CD4-positive, alpha-beta T cell treated with Interferon alpha-2 for 1 hour (primary cell): Measurements from ENCODE around the gene ADAM22.
"Not testable (repeated sequence)": the region's sequence is repeated elsewhere in the genome, so short reads cannot be mapped to it uniquely, and the experiment has no call there.

Experiments
- DNase-seq, 2 donors: peaks; one replicate each; pipeline ENCODE4 v3.0.0-alpha.2; 2020 to 2022

The ADAM22 gene

DNA sequence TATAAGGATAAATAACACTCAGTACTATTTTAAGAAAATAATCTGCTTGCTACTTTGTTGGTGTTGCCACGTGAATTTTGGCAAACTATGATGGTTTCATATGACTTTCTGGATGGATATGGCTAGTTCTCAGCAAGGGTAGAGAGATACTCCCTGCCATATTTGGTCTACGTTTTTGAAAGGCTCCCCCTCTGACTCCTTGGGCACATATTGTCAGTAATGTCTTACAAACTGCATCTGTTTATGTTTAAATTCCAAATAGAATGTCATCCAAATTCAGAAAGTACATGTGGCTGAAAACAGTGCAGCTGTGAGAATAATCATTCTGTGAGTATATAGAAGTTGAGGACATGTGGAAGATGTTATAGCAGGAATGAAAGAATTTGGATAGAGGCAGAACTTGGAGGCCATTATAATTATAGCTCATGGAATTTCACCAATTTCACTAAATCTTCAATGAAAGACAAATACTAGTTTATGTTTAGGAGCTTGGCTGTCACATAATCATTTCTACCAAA, 178.0 kb downstream of the ADAM22 start:
- DNase-seq = no peak

DNA sequence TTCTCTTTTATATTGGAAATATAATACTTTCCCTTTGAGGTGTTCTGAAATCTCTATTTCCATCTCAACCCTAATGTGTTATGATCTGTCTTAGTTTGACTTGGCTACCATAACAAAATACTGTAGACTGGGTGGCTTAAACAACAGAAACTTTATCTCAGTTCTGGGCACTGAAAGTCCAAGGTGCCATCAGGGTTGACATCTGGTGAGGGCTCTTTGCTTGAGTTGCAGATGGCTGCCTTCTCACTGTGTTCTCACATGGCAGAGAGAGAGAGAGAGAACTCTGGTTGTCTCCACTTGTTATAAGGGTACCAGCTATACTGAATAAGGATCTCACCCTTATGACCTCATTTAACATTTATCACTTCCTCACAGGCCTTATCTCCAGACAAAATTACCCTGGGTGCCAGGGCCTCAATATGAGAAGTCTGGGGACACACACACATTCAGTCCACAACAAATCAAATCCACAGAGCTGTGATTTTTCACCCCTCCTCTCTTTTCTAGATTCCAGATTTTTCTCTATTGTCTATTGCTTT, 181.3 kb downstream of the ADAM22 start:
- no peak for DNase-seq

DNA sequence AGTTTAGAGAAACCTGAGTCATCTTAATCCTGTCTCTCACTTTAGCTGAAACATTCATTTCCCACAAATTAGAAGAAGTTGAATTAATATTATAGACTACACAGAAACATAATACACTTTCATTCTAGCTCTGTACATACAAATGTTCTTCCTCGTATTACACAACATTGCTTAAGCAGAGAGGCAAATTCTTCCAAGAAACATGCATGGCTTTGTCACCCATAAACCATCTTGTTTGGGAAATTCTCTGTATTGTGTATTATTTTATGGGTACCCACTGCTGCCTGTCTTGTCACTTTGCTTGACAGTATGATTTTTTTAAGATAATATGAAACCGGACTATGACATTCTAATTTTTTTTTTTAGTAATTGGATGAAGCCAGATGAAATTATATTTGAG, 181.8 kb downstream of the ADAM22 start:
- DNase-seq = no peak

- no peak for DNase-seq
Observed at GRCh38 chr7:88116235-88116795, 182.3 kb downstream of the ADAM22 start.

DNA sequence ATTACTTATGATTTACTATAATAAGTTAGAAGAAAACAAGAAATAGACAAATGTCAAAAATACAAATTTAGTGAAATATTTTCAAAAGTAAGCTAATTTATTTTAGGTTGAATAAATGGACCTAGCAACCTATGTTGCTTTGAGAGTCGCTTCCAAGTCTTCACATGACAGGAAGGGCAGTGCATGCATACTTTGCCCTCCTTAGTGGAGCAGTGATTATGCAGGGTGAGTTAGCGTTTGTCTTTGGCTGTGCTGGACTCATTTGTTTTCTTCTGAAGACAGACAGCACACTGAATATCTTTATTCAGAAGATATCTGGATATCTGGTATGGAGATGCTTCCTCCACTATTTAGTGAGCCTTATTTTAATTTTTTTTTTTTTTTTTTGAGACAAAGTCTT, 183.3 kb downstream of the ADAM22 start:
- no peak for DNase-seq

- no peak for DNase-seq
Observed at GRCh38 chr7:88121335-88121734, 187.3 kb downstream of the ADAM22 start.

GRCh38 chr7:88127637-88128290, 193.7 kb downstream of the ADAM22 start:
- DNase-seq = no peak

- DNase-seq = no peak
Observed at GRCh38 chr7:88132725-88133124, 198.7 kb downstream of the ADAM22 start.

GRCh38 chr7:88140947-88141346, 206.9 kb downstream of the ADAM22 start:
- no peak for DNase-seq

GRCh38 chr7:88141479-88141878, 207.4 kb downstream of the ADAM22 start:
- DNase-seq = no peak

DNA sequence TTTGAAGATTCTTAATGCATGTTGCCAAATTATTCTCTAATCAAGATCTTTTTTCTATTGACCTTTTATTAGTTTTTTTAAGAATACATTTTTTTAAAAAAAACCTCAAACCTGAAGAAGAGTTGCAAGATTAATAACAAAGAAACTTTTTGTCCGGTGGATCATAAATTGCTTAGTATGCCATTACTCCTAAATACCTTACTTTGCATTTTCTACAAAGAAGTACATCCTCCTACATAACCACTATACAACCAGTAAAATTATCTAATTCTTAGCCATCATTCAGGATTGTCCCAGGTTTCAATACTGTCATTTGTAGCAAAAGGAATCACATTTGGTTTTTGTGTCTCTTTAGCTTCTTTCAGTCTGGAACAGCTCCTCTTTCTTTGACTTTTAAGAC, 207.9 kb downstream of the ADAM22 start:
- no peak for DNase-seq

- no peak for DNase-seq
Observed at GRCh38 chr7:88146616-88147015, 212.6 kb downstream of the ADAM22 start.

- no peak for DNase-seq
Observed at GRCh38 chr7:88147341-88147740, 213.3 kb downstream of the ADAM22 start.

DNA sequence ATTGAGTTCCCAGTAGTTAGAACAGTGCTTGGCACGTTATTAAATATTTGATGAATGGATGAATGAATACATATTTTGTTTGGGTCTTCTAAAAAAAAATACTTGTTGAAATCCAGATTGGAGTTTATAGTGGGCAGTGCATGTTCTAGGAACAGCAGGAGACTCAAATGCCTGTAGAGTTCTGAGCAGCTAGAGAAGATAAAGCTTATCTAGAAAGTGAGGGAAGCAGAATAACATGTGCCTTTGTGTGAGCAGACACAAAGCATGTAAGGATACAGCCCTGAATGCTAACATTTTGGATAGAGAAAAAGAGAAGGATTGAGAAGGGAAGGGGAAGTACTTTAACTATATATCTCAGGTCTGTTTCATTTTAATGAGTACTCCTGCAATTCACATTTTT, 213.9 kb downstream of the ADAM22 start:
- DNase-seq = no peak

DNA sequence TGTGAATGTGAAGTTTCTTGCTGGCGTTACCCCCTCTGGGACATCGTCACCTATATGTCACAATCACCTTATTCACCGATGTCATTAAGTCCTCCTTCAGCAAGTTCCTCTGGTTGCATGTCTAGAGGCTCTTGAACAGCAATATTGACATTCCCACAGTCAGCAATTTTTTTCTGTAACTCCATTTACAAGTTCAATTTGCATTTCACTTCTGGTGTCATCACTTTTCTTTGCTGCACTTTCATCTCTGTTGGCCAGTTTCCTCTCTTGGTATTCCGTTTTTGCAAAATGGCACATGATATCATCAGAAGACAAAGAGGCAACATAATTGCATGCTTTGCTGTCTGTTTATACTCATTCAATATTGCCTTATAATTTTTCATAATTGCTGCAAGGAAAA, 216.0 kb downstream of the ADAM22 start:
- no peak for DNase-seq

DNA sequence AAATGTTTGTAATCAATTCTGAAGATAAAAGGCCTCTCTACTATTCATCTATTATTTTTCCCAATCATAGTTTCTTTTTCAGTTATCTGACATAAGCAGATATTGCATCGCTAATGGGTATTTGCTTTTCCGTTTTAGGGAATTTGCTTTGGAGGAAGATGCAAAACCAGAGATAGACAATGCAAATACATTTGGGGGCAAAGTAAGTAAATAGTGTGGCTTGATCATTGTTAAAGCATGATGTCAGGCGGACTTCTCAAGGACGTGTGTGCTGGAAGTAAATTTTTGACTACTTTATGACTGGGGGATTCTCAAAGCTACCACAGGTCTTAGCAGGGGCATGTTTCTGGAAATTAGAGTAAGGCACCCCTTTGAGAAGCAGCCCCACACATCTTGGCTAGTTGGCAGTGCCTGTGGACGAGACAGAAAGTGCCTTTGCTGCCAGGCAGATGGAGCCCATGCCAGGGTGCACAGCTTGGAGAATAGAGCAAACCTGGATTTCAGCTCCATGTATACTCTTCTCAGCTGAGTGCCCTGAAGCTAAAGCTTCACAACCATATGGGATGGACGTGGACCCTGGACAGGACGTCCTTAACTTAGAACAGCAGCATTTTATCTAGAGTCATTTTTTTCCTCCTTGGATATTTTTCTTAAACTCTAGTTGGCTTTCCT, 217.2 kb downstream of the ADAM22 start:
- no peak for DNase-seq

DNA sequence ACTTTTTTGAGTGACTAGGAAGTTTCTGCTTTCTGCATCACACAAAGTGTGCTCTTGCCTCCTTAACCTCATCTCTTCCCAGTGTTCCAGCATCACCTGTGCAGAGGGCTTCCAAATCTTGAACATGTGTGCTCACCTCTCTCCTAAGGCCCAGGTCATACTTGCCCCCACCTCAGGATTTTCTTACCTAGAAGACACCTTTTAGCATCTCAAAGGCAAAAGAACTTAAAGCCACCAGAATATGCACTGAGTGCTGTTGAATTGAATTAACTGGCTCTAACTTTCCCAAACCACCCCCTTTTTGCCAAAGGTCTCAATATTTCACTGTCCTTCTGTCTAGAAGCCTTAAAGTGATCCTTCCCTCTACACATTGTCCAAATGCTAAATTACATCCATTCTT, 219.3 kb downstream of the ADAM22 start:
- no peak for DNase-seq

GRCh38 chr7:88155756-88156155, 221.7 kb downstream of the ADAM22 start:
- DNase-seq = no peak

GRCh38 chr7:88156356-88156755, 222.3 kb downstream of the ADAM22 start:
- DNase-seq = no peak

DNA sequence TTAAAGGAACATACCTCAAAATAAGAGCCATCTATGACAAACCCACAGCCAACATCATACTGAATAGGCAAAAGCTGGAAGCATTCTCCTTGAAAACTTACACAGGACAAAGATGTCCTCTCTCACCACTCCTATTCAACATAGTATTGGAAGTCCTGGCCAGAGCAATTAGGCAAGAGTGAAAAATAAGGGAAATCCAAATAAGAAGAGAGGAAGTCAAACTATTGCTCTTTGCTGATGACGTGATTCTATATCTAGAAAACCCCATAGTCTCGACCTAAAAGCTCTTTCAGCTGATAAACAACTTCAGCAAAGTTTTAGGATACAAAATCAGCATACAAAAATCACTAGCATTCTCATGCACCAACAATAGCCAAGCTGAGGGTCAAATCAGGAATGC, 225.7 kb downstream of the ADAM22 start:
- not testable (repeated sequence) for DNase-seq

- DNase-seq = no peak
Observed at GRCh38 chr7:88165697-88166096, 231.6 kb downstream of the ADAM22 start.

DNA sequence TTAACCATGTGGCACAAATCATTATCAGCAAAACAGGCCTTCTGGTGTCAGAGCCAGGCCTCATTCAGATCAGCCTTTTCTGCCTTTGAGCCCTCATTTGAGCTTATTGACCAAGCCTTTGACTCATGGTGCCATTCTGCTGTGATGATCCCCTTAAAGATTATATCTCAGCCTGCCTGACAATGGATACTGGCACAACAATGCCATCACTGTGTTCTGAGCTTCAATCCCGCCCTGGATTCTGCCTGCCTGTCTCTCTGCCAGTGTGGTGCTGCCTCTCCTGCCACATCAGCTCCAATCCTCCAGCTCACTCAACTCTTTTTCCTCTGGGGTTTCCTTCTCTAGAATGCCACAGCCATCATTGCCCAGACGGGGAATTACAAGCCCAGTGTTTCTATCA, 233.2 kb downstream of the ADAM22 start:
- no peak for DNase-seq

GRCh38 chr7:88167721-88168120, 233.7 kb downstream of the ADAM22 start:
- no peak for DNase-seq

DNA sequence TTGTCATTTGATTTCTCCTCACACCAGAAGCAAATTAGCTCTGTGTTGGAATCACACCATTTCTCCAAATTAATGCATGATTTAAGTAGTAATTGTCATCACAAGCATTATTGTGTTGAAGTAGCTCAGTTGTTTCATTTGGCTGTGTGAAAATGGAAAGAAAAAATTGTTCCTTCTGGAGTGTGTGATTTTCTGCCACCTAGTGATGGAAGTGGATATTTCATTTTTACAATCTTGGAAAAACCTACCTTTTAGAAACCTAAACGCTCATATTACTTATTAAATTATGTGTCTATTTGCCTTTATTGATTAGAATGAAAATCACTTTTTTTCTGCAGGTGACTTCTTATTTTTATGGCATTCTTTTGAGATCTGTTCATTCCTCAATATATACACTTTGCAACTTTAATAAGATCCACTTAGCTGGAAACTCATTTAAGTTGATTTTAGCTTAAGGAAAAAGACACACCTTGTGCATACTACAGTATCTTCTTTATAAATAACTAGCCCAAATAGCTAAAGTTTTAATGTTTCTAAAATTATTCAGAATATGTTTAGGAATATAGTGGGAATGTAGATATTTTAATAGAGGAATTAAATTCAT, 235.8 kb downstream of the ADAM22 start:
- peak in 1 of 2 donors; percentile 11 for DNase-seq
